A549 treated with DMSO at 1 μM for 4 hours (cell line): ENCODE data around the gene PROK1. TPM values are rescaled to one million over a fixed set of nuclear protein-coding genes. Genes with fewer than 3 reads are reported as not detected.

Experiments
- total RNA-seq: library from RNA; stranded (reverse); fragments of 200-300 nt; extraction: Qiagen RNA extraction; gene quantifications from 5 replicates; pipeline ENCODE4 v1.2.3, GENCODE V29; 2022; ENCODE audit warnings: low read depth

Gene PROK1
- total RNA-seq, result not detected in 5 replicates

GRCh38 chr1:110450929-110451328, at the start of gene PROK1:
Gene PROK1, plus strand, starts transcription at chr1:110451149. Its CDS starts 68 bp downstream, at chr1:110451217.

GRCh38 chr1:110407260-110408210, 43.4 kb upstream of the PROK1 start, which contains the start of gene LAMTOR5:
Gene LAMTOR5, minus strand, starts transcription at chr1:110407694. Its CDS starts 74 bp downstream, at chr1:110407620.

Other genes starting within 250 kb of the PROK1 start
- 2.7 to 4.2 TPM (median 3.6 TPM) in 5 replicates for gene KCNC4, start 240.8 kb upstream of the PROK1 start, total RNA-seq
- 9.0 to 11.4 TPM (median 10.4 TPM) in 5 replicates for gene RBM15, start 111.8 kb upstream of the PROK1 start, total RNA-seq
- 30.9 to 43.6 TPM (median 40.3 TPM) in 5 replicates for gene SLC16A4, start 60.1 kb upstream of the PROK1 start, total RNA-seq
- gene LAMTOR5, start 43.5 kb upstream of the PROK1 start, total RNA-seq, result 167 to 196 TPM (median 186 TPM) in 5 replicates
- gene KCNA10, start 68.0 kb downstream of the PROK1 start, total RNA-seq, result not detected in 5 replicates
- 0.01 to 0.06 TPM (median 0.03 TPM) in 4 of 5 replicates, not detected in the other for gene KCNA2, start 155.2 kb downstream of the PROK1 start, total RNA-seq
- not detected in 5 replicates for gene KCNA3, start 223.8 kb downstream of the PROK1 start, total RNA-seq